Neuronal stem cell (in vitro differentiated cells): ENCODE measurements around the gene VPS35L.
"Not testable (repeated sequence)": the region's sequence is repeated elsewhere in the genome, so short reads cannot be mapped to it uniquely, and the experiment has no call there.

Experiments used
- DNase-seq: peaks from one replicate; pipeline ENCODE4 v3.0.0-alpha.2; 2013; ENCODE audit warnings: low spot score
- H2AFZ ChIP-seq: one replicate; pipeline ENCODE4 v1.6.1; 2013; ENCODE audit warnings: mild to moderate bottlenecking, low read length, inconsistent platforms
- H2AK5ac ChIP-seq: 2 replicates; pipeline ENCODE4 v1.6.1; 2013; ENCODE audit warnings: low read depth, mild to moderate bottlenecking, inconsistent platforms, low read length, moderate library complexity, mixed read lengths
- H2BK120ac ChIP-seq: 2 replicates; pipeline ENCODE4 v1.6.1; 2013; ENCODE audit warnings: low read depth, mild to moderate bottlenecking, inconsistent platforms, low read length, moderate library complexity, mixed read lengths
- H2BK12ac ChIP-seq: one replicate; pipeline ENCODE4 v1.6.1; 2013; ENCODE audit warnings: low read length, inconsistent platforms
- H2BK15ac ChIP-seq: 2 replicates; pipeline ENCODE4 v1.6.1; 2013; ENCODE audit warnings: mild to moderate bottlenecking, low read length, inconsistent platforms, mixed read lengths
- H2BK5ac ChIP-seq: one replicate; pipeline ENCODE4 v1.6.1; 2013; ENCODE audit warnings: inconsistent platforms, mild to moderate bottlenecking, low read length, moderate library complexity
- H3K14ac ChIP-seq: one replicate; pipeline ENCODE4 v1.6.1; 2013; ENCODE audit warnings: low read length, inconsistent platforms
- H3K18ac ChIP-seq: 2 replicates; pipeline ENCODE4 v1.6.1; 2013; ENCODE audit warnings: low read length, inconsistent platforms
- H3K23ac ChIP-seq: 2 replicates; pipeline ENCODE4 v1.6.1; 2013; ENCODE audit warnings: low read depth, mild to moderate bottlenecking, mixed read lengths, low read length, inconsistent platforms; ENCODE audit not compliant: poor library complexity
- H3K27ac ChIP-seq: replicated peaks from 3 replicates; pipeline ENCODE4 v1.5.1; 2013; ENCODE audit warnings: low read length, inconsistent platforms
- H3K27me3 ChIP-seq, 3 experiments: 2 replicates each; pipeline ENCODE4 v1.6.1; 2013; ENCODE audit warnings: low read length in 3 of 3, mild to moderate bottlenecking in 2 of 3, inconsistent platforms in 1 of 3, low read depth in 1 of 3, mixed read lengths in 1 of 3, moderate library complexity in 1 of 3; ENCODE audit not compliant: control insufficient read depth in 3 of 3, insufficient read depth in 3 of 3
- H3K36me3 ChIP-seq, 2 donors: replicated peaks in 1 of 2; 2 replicates each; pipeline ENCODE4 v1.6.1; 2013; ENCODE audit warnings: low read length in 2 of 2; ENCODE audit not compliant: control insufficient read depth in 2 of 2, insufficient read depth in 2 of 2
- H3K4ac ChIP-seq: 2 replicates; pipeline ENCODE4 v1.6.1; 2013; ENCODE audit warnings: inconsistent platforms, mild to moderate bottlenecking, low read length, moderate library complexity
- H3K4me1 ChIP-seq, 2 donors: 1 replicate in 1 of 2; 2 replicates in 1 of 2; pipeline ENCODE4 v1.6.1; 2013; ENCODE audit warnings: low read length in 2 of 2, low read depth in 1 of 2; ENCODE audit not compliant: control insufficient read depth in 2 of 2, insufficient read depth in 1 of 2
- H3K4me2 ChIP-seq: one replicate; pipeline ENCODE4 v1.6.1; 2013; ENCODE audit warnings: mild to moderate bottlenecking, low read length, inconsistent platforms; ENCODE audit not compliant: insufficient read depth, poor library complexity, severe bottlenecking
- H3K4me3 ChIP-seq, 2 donors: 2 replicates each; pipeline ENCODE4 v1.5.1; 2013; ENCODE audit warnings: low read length in 2 of 2, mild to moderate bottlenecking in 2 of 2, inconsistent platforms in 1 of 2, moderate library complexity in 1 of 2
- H3K79me1 ChIP-seq: one replicate; pipeline ENCODE4 v1.6.1; 2013; ENCODE audit warnings: low read depth, mild to moderate bottlenecking, inconsistent platforms, low read length, moderate library complexity
- H3K9ac ChIP-seq: one replicate; pipeline ENCODE4 v1.6.1; 2013; ENCODE audit warnings: mild to moderate bottlenecking, low read depth, low read length, inconsistent platforms; ENCODE audit not compliant: poor library complexity
- H3K9me3 ChIP-seq, 2 donors: replicated peaks in 1 of 2; 2 replicates each; pipeline versions ENCODE3 to v1.6.1; 2013; ENCODE audit warnings: low read length in 2 of 2, mild to moderate bottlenecking in 2 of 2, inconsistent platforms in 1 of 2, low read depth in 1 of 2, mixed read lengths in 1 of 2, moderate library complexity in 1 of 2; ENCODE audit not compliant: control insufficient read depth in 2 of 2, insufficient read depth in 1 of 2
- H4K8ac ChIP-seq: one replicate; pipeline ENCODE4 v1.6.1; 2013; ENCODE audit warnings: low read depth, mild to moderate bottlenecking, inconsistent platforms, low read length, moderate library complexity
- H4K91ac ChIP-seq: one replicate; pipeline ENCODE4 v1.6.1; 2013; ENCODE audit warnings: low read length, low read depth, mild to moderate bottlenecking, inconsistent platforms; ENCODE audit not compliant: poor library complexity
- WGBS, 2 donors: extraction: QIAGEN DNeasy Blood & Tissue Kit; methylation state at CpG; one replicate each; pipeline ENCODE4 v1.1.7; 2013; ENCODE audit warnings: missing lambda C conversion rate in 2 of 2, mixed read lengths in 1 of 2; ENCODE audit not compliant: insufficient read length in 2 of 2, insufficient replicate concordance in 1 of 2; ENCODE audit errors: extremely low coverage in 2 of 2; 5-methylcytosine and 5-hydroxymethylcytosine counted together

The VPS35L gene

GRCh38 chr16:19540241-19540970 lies 15.1 kb upstream of the VPS35L start:
- H3K9ac ChIP-seq, result no peak overlapping the region
- H4K91ac ChIP-seq, result no peak overlapping the region
- no peak overlapping the region for H3K23ac ChIP-seq
- no peak overlapping the region for H2BK15ac ChIP-seq
- H2AFZ ChIP-seq, result no peak overlapping the region
- no CpG with 5 or more reads among the region's 6 CpGs for WGBS, 2 donors
- no peak overlapping the region for H3K4me3 ChIP-seq
- H3K4ac ChIP-seq, result no peak overlapping the region
- no peak overlapping the region for H2BK5ac ChIP-seq
- H2BK120ac ChIP-seq, result no peak overlapping the region
- no peak overlapping the region for H2AK5ac ChIP-seq
- DNase-seq, result no peak
- H3K14ac ChIP-seq, result no peak overlapping the region
- H3K27ac ChIP-seq, result no peak overlapping the region
- H4K8ac ChIP-seq, result no peak overlapping the region
- H3K4me1 ChIP-seq, result no peaks in the 10 kb centered on the region
- H3K18ac ChIP-seq, result no peak overlapping the region
- no peaks in the 10 kb centered on the region for H3K79me1 ChIP-seq
- H3K36me3 ChIP-seq, result peaks cover 17 to 97% of the 10 kb centered on the region in 2 donors
- no peaks in the 10 kb centered on the region for H3K27me3 ChIP-seq
- no peak overlapping the region for H2BK12ac ChIP-seq
- no peaks in the 10 kb centered on the region for H3K9me3 ChIP-seq
- H3K4me2 ChIP-seq, result no peak overlapping the region

- Histone ChIP-seq H2AFZ (no peak overlapping the region), H3K79me1 (no peaks in the 10 kb centered on the region), H3K23ac (no peak overlapping the region), H3K18ac (no peak overlapping the region), H4K91ac (no peak overlapping the region), H2AK5ac (no peak overlapping the region), H3K4me2 (no peak overlapping the region), H2BK5ac (no peak overlapping the region), H3K14ac (no peak overlapping the region), H2BK12ac (no peak overlapping the region), H3K4ac (no peak overlapping the region), H3K4me1 (no peaks in the 10 kb centered on the region), H3K36me3 (peaks cover 12 to 95% of the 10 kb centered on the region in 2 donors), H4K8ac (no peak overlapping the region), H2BK120ac (no peak overlapping the region), H3K9me3 (no peaks in the 10 kb centered on the region), H3K4me3 (no peak overlapping the region), H2BK15ac (no peak overlapping the region), H3K9ac (no peak overlapping the region), H3K27ac (no peak overlapping the region), H3K27me3 (no peaks in the 10 kb centered on the region)
- WGBS, 2 donors, result no CpG with 5 or more reads among the region's 3 CpGs
- DNase-seq, result no peak
Measured at GRCh38 chr16:19542138-19542821, 13.2 kb upstream of the VPS35L start.

GRCh38 chr16:19543278-19543996 lies 12.1 kb upstream of the VPS35L start:
- WGBS, 2 donors, result no CpG with 5 or more reads among the region's 10 CpGs
- H3K23ac ChIP-seq, DNase-seq, H3K9me3 ChIP-seq, H3K9ac ChIP-seq, H3K27ac ChIP-seq, H2BK120ac ChIP-seq, H3K27me3 ChIP-seq, H3K4me2 ChIP-seq, H3K4me1 ChIP-seq, H2BK12ac ChIP-seq, H2BK5ac ChIP-seq, H3K4me3 ChIP-seq, H3K4ac ChIP-seq, H4K91ac ChIP-seq, H3K14ac ChIP-seq, H2BK15ac ChIP-seq, H3K18ac ChIP-seq, H3K79me1 ChIP-seq, H2AFZ ChIP-seq, H2AK5ac ChIP-seq, H4K8ac ChIP-seq: not testable (repeated sequence)
- peaks cover 9 to 95% of the 10 kb centered on the region in 2 donors for H3K36me3 ChIP-seq

- Histone ChIP-seq H3K18ac (no peak overlapping the region), H2AK5ac (no peak overlapping the region), H3K4ac (no peak overlapping the region), H2BK12ac (no peak overlapping the region), H2BK5ac (no peak overlapping the region), H3K79me1 (no peaks in the 10 kb centered on the region), H3K4me1 (no peaks in the 10 kb centered on the region), H2BK120ac (no peak overlapping the region), H3K9ac (no peak overlapping the region), H3K23ac (no peak overlapping the region), H3K9me3 (no peaks in the 10 kb centered on the region), H4K91ac (no peak overlapping the region), H2BK15ac (no peak overlapping the region), H3K27ac (no peak overlapping the region), H2AFZ (no peak overlapping the region), H3K14ac (no peak overlapping the region), H3K4me3 (no peak overlapping the region), H4K8ac (no peak overlapping the region), H3K36me3 (peaks cover 3 to 90% of the 10 kb centered on the region in 2 donors), H3K4me2 (no peak overlapping the region), H3K27me3 (no peaks in the 10 kb centered on the region)
- no peak for DNase-seq
- no CpG with 5 or more reads among the region's 3 CpGs for WGBS, 2 donors
Measured at GRCh38 chr16:19548144-19548543, 7.4 kb upstream of the VPS35L start.
